Cerebellar cortex (tissue), 1 donor: ENCODE measurements around the gene TEX29.

Experiments
- DNase-seq: peaks from one replicate; pipeline ENCODE4 v3.0.0-alpha.2; 2015; ENCODE audit warnings: low spot score

TEX29 gene

DNA sequence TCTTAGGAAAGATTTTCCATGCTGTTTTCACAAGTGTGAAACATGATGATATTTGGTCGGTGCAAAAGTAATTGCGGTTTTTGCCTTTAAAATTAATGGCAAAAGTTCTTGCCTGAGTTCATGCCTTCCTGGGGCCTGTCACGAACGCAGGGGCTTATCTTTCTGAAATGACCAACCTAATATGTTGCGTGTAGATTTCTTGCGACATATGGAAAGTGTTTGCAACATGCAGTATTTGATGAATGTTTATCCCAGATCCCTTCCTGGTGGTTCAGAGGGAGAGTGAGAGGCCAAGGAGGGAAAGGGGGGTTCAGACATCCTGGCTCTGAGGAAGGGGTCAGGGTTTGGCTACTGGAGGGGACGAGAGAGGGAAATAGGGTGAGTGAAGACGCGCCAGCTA, 72.0 kb downstream of the TEX29 start:
- DNase-seq: no peak

DNA sequence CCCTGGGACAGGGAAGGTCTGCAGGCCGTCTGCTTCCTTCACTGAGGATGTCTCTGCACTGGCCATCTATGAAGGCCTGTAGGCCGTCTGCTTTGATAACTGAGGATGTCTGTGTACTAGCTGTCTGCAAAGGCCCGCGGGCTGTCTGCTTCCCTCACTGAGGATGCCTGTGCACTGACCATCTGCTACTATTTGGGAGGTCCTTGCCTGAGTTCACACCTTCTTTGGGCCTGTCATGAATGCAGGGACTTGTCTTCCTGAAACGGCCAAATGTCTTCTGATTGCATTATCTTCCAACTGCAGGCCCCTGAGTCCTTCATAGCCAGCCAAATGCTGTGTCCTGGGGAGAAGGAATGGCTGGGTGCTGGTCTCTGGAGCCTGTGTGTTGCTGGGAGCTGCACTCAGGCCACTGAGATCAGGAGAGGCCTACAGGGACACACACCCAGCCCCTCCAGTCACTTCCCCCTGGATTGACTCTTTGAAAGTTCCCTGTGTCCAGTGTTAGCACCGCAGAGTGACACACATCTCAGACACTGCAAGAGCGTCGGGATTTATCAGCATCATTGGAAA, 72.9 kb downstream of the TEX29 start:
- DNase-seq: peak; percentile 15
